SW480 (cell line): ENCODE results near the gene TSPAN32.
A peak's percentile ranks its signal among the peaks of the same experiment; 100 is the strongest.

Experiments
- DNase-seq: peaks from one replicate; pipeline ENCODE4 v3.0.0-alpha.2; 2016; ENCODE audit warnings: low spot score

Gene TSPAN32

GRCh38 chr11:2289350-2289749 lies 12.5 kb upstream of the TSPAN32 start:
- DNase-seq = no peak

- DNase-seq = no peak
Measured at GRCh38 chr11:2289859-2290258, 12.0 kb upstream of the TSPAN32 start.

GRCh38 chr11:2290351-2290841 lies 11.4 kb upstream of the TSPAN32 start:
- DNase-seq = no peak

DNA sequence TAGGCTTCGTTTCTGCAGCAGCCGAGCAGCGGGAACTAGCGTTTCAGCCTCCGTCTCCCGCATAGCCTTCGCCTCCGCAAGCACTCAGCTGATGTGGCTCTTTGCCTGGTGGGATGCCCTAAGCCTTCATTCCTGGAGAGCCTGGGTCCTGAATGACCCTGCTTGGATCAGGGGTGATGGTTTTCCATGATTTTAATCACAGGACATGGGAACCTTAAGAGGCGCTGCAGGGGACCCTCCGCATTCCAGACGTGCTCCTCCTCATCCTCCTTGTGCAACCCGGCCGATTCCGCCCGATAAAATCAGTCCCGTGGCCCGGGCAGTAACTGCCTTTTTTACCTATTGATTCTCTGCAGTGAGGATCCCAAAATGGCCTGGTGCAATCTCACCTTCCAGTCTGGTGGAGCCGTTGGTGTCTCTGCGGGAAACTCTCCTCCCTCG lies 8.3 kb upstream of the TSPAN32 start:
- no peak for DNase-seq

DNA sequence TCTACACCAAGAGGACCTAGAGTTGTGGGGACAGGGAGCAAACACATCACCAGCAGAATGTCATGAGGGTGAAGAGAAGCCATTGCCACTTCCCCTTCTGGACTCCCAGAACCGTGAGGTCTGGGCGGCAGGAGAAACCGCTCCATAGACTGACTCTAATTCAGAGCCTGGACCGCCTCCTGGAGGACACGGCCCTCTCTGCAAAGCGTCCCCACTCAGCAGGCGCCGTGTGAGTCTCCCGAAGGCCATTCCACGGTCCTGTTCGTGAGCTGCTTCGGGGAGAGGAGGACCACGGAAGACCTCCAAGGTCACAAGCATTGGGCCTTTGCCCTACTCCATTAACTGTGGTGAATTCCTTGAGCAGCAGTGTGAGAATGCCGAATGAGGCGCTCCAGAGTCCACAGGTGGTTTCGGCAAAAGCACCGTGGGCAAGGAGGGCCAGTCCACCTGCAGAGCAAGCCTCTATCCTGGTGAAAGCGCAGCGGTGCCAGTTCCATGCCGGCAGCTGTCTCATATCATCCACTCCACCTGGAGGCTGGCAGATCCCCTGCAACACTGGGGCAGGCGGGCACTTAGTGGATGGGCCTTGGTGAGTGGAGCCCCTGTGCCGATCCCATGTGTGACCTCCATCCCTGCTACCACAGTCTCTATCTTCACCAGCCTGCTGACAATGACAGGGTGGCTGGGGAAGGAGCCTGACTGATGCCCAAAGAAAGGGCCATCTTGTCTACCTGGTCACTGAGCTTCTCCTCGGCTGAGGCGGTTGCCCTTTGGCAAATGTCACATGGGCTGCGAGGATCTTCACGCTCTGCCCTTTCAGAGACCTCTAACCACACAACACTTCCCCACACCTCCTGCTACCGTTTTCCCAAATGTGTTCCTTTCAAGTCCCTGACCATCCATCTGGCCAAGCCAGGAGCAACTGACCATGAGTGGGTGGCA lies 7.6 kb upstream of the TSPAN32 start:
- DNase-seq = no peak

GRCh38 chr11:2294926-2295290 lies 6.9 kb upstream of the TSPAN32 start:
- DNase-seq = no peak

GRCh38 chr11:2295971-2296912 lies 5.6 kb upstream of the TSPAN32 start:
- DNase-seq = no peak

GRCh38 chr11:2296913-2297622 lies 4.7 kb upstream of the TSPAN32 start:
- no peak for DNase-seq

DNA sequence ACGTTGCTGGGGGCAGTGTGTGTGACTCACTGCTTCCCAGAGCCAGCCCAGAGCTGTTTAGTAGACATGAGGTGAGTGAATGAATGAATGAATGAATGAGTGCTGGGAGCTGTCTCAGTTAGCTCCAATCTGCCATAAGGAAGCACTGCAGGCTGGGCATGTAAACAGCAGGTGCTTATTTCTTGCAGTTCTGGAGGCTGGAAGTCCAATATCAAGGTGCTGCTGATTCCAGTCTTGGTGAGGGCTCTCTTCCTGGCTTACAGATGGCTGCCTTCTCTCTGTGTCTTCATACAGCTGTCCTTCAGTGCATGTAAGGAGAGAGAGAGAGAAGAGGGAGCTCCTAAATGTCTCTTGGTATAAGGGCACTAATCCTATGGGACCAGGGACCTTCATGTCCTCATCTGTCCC lies 4.2 kb upstream of the TSPAN32 start:
- DNase-seq = no peak

DNA sequence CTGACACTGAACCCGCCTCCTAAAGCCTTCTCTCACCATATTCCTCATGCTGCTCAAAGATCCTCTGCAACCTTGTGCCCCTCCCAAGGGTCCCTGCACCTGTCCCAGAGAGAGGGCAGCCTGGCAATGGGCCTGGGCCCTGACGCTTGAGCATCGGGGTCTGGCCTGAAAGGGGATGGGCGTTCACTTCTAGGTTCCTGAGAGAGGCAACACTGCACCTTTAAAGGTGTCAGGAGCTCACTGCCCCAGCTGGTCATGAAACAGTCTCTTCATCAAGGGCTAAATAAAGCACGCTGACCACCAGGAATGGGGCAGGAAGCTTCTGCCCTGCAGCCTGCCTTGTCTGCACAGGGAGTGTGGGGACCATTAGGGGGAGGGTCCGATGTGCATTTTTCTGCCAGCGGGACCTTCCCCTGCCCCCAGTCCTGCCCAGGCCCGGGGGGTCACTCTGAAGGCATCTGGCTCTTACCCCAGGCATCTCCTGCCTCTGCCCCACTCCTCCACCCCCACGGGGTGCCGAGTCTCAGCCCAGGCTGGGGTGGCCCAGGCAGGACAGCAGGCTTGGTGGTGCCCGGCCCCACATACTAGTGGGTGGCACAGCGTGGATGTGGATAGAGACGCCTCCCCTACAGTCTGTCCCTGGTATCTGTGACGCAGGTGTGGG lies 3.5 kb upstream of the TSPAN32 start:
- no peak for DNase-seq

- DNase-seq = peak; percentile 66
Measured at GRCh38 chr11:2298795-2299761, 2.7 kb upstream of the TSPAN32 start.

GRCh38 chr11:2299773-2300172 lies 2.0 kb upstream of the TSPAN32 start:
- DNase-seq = no peak

DNA sequence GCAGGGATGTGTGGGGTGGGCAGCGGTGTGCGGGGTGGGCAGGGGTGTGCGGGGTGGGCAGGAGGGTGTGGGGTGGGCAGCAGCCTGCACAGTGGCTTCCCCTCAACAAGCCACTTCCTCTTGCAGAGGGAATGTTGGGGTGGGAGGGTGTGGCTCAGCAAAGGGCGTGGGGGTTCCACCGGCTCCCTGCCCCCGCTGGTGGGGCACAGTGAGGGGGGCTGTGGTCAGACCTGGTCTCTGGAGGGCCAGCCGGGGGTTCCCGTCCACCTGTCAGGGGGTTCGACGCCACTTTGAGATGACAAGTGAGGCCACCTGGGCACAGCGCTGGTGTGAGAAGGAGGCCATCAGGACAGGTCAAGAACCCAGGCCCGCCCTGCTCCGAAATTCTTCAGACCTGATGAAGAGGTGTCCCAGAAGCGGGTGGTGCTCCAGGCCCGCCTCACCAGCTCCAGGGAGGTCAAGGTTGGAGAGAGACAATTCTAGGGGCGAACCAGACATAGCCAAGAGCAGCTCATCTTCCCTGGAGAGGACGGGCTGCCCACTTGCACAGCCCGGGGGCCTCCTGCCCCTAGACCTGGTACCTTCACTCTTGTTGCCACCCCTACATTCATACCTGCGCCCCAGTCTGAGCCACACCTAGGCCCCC lies 1.4 kb upstream of the TSPAN32 start:
- no peak for DNase-seq

GRCh38 chr11:2300936-2301630 lies 730 bp upstream of the TSPAN32 start:
- DNase-seq = no peak

DNA sequence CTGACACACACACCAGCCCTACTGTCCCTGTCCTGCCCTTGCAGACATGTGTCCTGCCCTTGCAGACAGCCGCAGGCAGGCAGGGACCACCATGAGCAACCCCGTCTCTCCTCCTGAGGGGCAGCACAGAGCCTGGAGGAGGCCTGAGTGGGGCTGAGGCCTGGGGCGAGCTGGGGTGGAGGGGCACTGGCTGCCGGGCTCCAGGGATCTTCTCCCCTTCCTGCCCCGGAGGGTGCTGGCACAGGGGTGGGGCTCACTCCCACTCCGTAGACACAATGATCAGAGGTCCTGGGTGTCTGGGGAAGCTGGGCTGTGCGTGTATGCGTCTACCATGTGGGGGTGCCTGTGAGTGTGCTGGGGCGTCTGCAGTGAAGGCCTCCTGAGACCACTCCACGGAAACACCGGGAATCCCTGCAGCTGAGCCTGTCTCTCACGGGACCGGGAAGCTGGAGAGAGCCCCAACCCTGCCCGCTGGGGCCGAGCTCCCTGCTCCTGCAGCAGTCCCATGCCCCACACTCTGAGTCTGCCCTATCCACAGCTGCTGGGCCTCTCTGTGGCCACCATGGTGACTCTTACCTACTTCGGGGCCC lies 588 bp downstream of the TSPAN32 start:
- no peak for DNase-seq

- DNase-seq = no peak
Measured at GRCh38 chr11:2302896-2303626, 1.2 kb downstream of the TSPAN32 start.

DNA sequence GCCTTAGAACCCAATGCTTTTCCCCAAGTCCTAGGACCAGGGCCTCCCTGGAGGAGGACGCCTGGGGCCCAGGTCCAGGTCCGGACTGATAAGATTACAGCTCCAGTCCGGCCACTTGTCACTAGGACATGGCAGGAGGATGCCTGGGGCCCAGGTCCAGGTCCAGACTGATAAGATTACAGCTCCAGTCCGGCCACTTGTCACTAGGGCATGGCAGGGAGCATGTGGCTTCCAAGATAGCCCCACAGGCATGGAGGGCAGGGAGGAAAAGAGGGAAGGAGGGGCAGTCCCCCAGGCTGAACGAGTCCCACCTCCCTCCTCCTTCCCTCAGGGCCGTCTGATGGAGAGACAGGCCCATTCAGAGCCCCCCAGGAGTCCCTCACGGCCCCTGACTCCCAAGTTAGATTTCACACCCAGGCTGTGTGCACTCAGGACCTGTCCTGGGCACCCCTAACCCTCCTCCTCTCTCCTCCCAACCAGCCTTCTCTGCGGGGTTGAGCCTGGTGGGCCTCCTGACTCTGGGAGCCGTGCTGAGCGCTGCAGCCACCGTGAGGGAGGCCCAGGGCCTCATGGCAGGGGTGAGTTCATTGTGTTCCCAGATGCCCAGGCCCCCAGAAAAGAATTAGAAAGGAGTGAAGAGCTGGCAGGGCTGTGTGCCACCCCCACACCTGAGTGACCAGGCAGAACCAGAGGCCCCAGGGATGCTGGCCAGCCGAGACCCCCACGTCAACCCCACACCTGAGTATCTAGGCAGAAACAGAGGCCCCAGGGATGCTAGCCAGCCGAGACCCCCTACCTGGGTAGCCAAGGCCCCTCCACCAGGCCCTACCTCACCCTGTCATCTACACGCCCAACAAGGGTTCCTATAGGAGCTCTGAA lies 2.1 kb downstream of the TSPAN32 start:
- no peak for DNase-seq
